ENCODE measurements around the gene NME7.

Gene NME7

GRCh38 chr1:169112241-169112640 is 255.4 kb downstream of the NME7 start:
- TF ChIP-seq, protein P1, sequence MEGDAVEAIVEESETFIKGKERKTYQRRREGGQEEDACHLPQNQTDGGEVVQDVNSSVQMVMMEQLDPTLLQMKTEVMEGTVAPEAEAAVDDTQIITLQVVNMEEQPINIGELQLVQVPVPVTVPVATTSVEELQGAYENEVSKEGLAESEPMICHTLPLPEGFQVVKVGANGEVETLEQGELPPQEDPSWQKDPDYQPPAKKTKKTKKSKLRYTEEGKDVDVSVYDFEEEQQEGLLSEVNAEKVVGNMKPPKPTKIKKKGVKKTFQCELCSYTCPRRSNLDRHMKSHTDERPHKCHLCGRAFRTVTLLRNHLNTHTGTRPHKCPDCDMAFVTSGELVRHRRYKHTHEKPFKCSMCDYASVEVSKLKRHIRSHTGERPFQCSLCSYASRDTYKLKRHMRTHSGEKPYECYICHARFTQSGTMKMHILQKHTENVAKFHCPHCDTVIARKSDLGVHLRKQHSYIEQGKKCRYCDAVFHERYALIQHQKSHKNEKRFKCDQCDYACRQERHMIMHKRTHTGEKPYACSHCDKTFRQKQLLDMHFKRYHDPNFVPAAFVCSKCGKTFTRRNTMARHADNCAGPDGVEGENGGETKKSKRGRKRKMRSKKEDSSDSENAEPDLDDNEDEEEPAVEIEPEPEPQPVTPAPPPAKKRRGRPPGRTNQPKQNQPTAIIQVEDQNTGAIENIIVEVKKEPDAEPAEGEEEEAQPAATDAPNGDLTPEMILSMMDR (IDR thresholded peaks at IDR 0.05), result no peak
- no peak overlapping the region for H3K4me3 ChIP-seq
- peaks cover 0 to 29% (median 14%) of the 10 kb centered on the region in 4 donors for H3K4me1 ChIP-seq
- peaks cover 0 to 13% (median 0%) of the 10 kb centered on the region in 3 donors for H3K36me3 ChIP-seq
- H3K9me3 ChIP-seq, result no peaks in the 10 kb centered on the region
- H3K27ac ChIP-seq, result no peak overlapping the region
- intact Hi-C loops (cut with DNase I; ENCODE audit: low total_unique reads), result no loop called here
- no peak for DNase-seq
- no peaks in the 10 kb centered on the region for H3K27me3 ChIP-seq

- no peak overlapping the region for H3K27ac ChIP-seq
- no peaks in the 10 kb centered on the region for H3K27me3 ChIP-seq
- no peak for DNase-seq
- intact Hi-C loops (cut with DNase I; ENCODE audit: low total_unique reads), result no loop called here
- no peak overlapping the region for H3K4me3 ChIP-seq
- H3K9me3 ChIP-seq, result no peaks in the 10 kb centered on the region
- peaks cover 0 to 35% (median 16%) of the 10 kb centered on the region in 4 donors for H3K4me1 ChIP-seq
- H3K36me3 ChIP-seq, result peaks cover 0 to 13% (median 0%) of the 10 kb centered on the region in 3 donors
- TF ChIP-seq, protein P1 (IDR thresholded peaks at IDR 0.05), result no peak
Observed at GRCh38 chr1:169111472-169111871, 256.1 kb downstream of the NME7 start.

GRCh38 chr1:169110689-169111447 is 256.7 kb downstream of the NME7 start:
- Histone ChIP-seq H3K4me3 (no peak overlapping the region), H3K9me3 (no peaks in the 10 kb centered on the region), H3K36me3 (peaks cover 0 to 13% (median 0%) of the 10 kb centered on the region in 3 donors), H3K27ac (no peak overlapping the region), H3K27me3 (no peaks in the 10 kb centered on the region), H3K4me1 (peaks cover 0 to 34% (median 16%) of the 10 kb centered on the region in 4 donors)
- intact Hi-C loops (cut with DNase I; ENCODE audit: low total_unique reads), result no loop called here
- TF ChIP-seq, protein P1 (IDR thresholded peaks at IDR 0.05), result no peak
- peak in 1 of 2 donors; percentile 44 for DNase-seq

DNA sequence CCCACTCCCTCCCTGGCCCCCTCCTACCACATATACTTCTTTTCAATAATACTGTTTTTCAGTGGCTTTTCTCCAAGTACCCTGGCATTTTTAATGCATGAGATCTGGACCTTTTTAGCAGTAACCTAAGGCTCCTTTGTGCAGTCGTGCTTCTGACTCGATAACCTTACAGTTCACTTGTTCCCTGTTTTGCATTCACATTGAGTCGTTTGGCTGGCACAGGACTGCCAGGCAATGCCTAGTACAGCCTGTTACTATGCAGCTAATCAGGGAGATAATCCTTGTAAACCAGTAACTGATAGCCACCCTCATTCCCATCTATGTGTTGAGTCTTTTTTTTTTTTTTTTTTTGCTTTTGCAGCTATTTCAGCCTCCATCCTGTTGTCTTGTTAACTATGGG is 257.4 kb downstream of the NME7 start:
- DNase-seq, result no peak
- no peak overlapping the region for H3K27ac ChIP-seq
- TF ChIP-seq, protein P1 (IDR thresholded peaks at IDR 0.05), result no peak
- peaks cover 0 to 10% (median 0%) of the 10 kb centered on the region in 3 donors for H3K36me3 ChIP-seq
- no peaks in the 10 kb centered on the region for H3K9me3 ChIP-seq
- intact Hi-C loops (cut with DNase I; ENCODE audit: low total_unique reads), result no loop called here
- no peak overlapping the region for H3K4me3 ChIP-seq
- no peaks in the 10 kb centered on the region for H3K27me3 ChIP-seq
- peaks cover 0 to 39% (median 19%) of the 10 kb centered on the region in 4 donors for H3K4me1 ChIP-seq

DNA sequence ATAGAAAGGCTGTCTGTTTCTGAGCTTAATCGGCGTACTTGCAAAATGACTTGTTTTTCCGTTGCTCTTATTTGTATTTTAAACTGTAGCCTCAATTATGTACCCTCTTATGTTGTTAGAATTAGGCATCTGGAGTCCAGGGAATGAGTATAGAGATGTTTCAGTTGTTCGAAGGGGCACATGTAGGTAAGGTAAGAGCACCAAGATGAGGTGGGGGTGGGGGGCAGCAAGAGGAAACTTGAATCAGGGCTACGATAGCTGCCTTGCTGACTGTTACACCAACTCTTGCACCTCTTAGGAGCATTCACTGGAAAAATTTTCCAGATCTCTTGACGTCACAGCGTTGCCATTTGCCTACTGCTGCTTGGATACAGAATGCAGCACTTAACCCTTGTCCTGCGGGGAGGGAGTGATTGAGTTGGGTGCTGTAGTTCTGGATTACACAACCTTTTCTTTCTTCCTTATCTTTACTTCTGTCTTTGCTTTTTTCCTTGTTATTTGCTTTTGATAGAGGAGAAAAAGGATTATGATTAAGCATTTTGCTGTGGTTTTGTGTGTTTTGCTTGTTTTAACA is 257.9 kb downstream of the NME7 start:
- Histone ChIP-seq H3K9me3 (no peaks in the 10 kb centered on the region), H3K27me3 (no peaks in the 10 kb centered on the region), H3K4me1 (peaks cover 0 to 42% (median 20%) of the 10 kb centered on the region in 4 donors), H3K36me3 (peaks cover 0 to 10% (median 0%) of the 10 kb centered on the region in 3 donors), H3K4me3 (no peak overlapping the region), H3K27ac (no peak overlapping the region)
- no peak for DNase-seq
- intact Hi-C loops (cut with DNase I; ENCODE audit: low total_unique reads), result no loop called here
- TF ChIP-seq, protein P1 (IDR thresholded peaks at IDR 0.05), result no peak
